NCI-H2081 treated with DMSO at 0.1 percent for 48 hours (cell line): ENCODE results near the gene CFAP46.
"Not testable (repeated sequence)": the region's sequence is repeated elsewhere in the genome, so short reads cannot be mapped to it uniquely, and the experiment has no call there.

Source experiments
- DNase-seq: peaks from one replicate; lab custom pipeline; 2025; lab: John Stamatoyannopoulos, UW

The CFAP46 gene

DNA sequence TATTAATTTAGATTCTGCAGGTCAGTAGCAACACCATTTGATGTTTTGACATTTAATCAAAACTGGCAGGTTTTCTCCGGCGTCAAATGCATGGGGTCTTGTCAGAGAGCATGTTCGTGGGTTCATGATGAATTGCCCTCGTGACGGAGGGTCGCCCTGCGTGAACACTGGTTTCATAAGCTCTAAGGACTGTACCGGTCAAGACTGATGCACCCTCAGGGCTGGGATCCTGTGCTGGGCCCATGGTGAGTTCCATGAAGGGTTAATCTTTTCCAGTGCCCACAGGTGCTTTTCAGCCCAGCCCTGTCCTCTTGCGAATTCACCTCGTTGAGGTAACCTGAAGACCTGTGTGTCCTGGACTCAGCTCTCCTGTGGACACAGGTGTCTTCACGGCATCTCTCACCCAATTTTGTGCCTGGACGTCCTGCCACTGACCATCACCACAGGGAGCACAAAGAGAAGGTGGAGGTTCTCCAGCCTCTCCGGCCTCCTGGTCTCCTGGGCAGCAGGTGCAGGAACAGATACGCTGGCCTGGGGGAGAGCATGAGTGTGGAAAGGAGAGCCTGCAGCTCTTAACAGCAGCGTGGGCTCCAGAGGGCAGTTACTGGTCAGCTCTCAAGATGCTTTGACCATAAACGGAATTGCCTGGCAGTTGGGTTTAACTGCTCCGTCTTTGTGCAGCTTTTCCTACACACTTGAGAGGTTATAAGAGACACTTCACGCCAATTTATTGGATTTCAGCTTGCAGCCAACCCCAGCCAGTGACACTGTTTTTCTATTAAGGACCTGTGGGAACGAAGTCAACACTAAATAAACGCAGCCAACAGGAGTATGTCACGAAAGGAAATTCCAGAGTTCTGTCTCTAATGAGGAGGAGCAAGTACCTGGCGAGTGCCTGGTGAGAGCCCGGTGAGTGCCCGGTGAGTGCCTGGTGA, 37.4 kb upstream of the CFAP46 start:
- DNase-seq: no peak

DNA sequence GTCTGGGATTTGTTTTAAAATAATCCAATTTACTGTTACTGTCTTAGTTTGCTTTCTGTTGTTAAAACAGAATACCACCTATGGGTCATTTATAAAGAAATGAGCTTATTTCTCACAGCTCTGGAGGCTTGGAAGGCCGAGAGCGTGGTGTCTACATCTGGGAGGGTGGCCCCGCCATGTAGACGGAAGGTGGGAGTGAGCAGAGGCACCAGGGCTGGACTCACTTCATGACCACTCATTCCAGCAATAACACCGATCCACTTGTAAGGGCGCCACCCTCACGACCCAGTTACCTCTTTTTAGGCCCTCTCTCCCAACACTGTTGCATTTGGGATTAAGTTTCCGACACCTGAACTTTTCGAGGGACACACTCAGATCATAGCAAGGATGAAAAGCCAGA, 36.2 kb upstream of the CFAP46 start:
- DNase-seq: no peak

DNA sequence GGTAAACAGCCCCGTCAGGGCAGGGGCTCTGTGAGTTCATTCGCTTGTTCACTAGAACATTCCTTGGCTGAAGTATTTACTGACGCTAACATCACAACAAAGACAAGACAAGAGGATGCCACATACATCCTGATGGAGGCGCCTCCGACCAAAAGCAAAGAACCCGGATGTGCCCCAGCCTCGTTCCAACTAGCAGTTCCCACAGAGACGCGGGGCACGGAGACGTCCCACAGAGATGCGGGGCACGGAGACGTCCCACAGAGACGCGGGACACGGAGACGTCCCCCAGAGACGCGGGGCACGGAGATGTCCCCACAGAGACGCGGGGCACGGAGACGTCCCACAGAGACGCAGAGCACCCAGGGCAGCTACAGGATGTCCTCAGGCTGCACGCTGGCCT, 35.4 kb upstream of the CFAP46 start:
- no peak for DNase-seq

DNA sequence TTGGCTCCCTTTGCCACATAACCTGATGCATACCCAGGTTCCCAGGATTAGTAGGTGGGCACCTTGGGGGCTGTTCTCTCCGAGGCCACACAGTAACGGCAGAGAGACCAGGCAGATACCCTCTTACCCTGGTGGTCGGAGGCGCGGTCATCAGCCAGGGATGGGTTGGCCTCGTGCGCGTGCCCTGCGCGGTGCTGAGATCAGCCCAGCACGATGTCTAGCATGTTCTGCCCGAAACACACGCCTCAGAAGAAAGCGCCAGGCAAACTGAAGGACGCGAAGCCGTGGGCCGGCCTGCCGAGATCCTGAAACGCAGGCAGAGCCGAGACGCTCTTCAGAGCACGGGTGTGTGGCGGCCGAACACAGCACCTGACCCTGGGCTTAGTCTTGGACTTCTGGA, 34.7 kb upstream of the CFAP46 start:
- no peak for DNase-seq

DNA sequence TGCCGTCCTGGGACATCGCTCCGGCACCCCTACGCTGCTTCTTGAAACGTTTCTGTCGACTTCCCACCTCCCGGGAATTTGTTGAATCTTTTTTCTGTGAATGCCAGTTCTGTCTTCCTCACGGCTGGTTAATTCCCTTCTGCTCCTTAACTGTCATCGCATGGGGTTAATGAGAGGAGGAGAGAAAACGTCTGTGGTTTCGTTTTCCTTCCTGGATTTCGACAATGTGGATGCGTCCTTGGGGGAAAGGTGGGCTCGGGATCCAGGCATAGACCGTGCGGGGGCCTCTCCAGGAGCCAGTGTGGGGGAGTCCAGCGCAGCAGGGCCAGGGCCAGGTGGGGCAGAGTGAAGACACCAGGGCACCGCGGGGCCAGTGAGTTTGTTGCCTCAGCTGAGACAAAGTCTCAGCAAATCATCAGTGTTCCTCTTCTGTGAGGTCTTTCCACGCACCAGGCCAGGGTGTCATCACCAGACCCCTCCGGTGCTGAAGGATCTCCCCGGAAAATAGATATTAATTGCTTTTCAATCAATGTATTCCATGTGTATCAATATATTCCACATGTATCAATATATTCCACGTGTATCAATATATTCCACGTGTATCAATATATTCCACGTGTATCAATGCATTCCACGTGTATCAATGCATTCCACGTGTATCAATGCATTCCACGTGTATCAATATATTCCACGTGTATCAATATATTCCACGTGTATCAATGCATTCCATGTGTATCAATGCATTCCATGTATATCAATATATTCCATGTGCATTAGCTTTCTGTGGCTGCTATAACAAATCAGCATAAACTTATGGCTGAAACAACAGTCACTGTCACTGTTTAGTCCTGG, 33.7 kb upstream of the CFAP46 start:
- no peak for DNase-seq

DNA sequence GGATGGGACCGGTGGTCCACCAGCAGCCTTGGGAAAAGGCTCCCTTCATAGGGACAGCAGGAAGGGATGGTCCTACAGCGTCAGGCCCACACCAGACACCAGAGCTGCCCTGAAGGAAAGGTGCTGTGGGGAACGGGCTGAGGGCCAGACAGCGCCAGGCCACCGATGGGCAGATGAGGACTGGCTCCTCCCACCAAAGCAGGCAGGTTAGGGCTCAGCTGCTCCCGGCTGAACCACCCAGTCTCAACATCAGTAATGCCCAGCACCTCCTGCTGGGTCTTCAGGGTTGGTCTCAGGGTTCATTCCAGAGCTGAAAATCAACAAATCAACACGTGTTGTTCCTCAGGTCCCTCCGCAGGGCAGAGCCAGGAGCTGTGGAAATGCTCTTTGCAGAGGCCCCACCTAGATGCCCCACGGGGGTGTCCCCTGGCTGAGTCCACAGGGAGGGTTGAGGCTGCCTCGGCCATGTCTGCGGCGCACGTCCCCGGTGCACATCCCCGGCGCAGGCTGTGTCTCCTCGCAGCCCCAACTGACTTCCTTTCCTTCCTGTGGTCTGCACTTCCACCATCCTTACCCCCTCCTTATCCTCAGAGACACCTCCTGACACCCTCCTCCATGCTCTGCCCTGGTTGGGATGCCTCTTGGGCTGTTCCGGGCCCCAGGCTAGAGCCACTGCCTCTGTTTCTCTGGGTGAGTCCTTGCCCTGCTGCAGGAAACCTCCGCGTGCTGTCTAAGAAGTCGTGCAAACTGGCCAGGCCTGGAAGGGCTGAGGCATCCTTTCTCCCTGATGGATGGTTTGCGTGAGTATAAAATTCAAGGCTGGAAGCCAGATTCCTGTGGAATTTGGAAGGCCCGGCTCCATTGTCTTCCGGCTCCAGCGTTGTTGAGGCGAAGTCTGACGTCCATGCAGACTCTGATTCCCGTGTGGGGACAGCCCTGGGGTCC, 32.8 kb upstream of the CFAP46 start:
- no peak for DNase-seq

DNA sequence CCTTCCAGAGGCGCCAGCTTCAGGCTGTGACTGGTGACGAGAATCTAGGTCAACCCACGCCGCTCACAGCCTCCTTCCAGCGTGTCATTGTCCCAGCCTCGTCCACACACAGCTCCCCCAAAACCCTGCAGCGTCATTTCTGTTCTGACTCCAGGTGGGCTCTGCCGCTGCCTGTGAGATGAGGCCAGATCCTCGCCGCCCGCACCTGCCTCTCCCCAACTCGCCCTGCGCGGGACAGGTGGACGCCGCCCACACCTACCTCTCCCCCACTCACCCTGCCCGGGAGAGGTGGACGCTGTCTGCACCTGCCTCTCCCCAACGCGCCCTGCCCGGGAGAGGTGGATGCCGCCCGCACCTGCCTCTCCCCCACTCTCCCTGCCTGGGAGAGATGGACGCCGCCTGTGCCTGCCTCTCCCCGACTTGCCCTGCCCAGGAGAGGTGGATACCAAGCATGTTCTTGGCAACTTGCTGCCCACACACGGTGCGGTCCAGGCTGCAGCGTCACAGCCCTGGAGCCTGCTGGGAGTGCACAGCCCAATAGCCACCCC, 32.0 kb upstream of the CFAP46 start:
- DNase-seq: no peak

DNA sequence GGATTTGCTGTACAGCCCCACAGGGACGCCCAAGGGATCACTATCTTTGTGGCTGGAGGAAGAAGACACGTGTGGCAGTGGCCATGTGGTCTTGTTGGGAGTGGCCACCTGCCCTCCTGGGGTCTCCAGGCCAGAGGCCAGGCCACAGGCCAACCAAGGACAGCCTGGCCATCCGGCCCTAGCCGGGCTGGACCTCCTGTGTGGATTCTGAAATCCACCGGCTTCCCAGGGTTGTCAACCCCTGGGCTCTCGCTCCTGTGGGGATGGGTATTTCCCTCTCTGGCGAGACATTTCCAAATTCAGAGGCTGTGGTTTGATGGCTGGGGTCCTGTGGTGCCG, 31.5 kb upstream of the CFAP46 start:
- no peak for DNase-seq

DNA sequence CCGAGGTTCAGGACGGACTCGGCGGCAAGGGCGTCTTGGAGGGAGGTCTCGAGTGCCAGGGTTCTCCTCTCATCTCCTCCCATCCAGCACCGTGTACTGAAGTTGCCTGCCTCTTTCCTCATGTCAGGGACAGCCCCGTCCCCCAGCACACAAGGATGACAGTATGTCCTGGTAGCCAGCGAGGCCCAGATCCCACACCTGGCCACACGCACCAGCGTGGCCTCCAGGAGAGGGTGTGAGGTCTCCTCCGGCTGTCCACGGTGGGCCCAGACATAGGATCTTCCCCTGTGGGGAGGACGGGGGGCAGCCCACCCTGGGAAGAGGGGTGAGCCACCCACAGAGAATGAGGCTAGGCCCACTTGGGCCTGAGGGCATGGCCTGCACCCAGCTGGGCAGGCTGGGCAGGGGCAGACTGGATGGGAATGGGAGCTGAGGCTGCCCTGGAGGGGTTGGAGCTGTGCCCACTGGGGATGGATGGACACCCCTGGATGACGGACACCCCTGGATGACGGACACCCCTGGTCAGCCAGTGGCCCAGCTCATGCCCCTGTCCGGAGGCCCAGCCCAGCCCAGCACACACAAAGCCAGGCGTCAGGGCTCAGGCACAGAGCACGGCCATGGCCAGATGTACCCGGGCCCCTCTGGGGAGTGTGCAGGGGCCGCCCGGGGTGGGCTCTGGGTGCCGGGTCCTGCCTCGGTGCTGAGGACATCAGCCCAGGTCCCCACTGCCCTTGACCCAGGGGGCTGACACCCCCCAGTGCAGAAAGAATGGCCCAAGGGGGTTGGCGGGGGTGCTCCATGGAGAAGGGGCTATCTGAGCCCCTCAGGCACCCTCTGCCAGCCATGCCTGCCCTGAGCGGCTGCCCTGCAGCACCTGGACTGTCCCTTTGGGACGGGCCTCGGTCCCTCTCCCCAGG, 30.9 kb upstream of the CFAP46 start:
- no peak for DNase-seq

DNA sequence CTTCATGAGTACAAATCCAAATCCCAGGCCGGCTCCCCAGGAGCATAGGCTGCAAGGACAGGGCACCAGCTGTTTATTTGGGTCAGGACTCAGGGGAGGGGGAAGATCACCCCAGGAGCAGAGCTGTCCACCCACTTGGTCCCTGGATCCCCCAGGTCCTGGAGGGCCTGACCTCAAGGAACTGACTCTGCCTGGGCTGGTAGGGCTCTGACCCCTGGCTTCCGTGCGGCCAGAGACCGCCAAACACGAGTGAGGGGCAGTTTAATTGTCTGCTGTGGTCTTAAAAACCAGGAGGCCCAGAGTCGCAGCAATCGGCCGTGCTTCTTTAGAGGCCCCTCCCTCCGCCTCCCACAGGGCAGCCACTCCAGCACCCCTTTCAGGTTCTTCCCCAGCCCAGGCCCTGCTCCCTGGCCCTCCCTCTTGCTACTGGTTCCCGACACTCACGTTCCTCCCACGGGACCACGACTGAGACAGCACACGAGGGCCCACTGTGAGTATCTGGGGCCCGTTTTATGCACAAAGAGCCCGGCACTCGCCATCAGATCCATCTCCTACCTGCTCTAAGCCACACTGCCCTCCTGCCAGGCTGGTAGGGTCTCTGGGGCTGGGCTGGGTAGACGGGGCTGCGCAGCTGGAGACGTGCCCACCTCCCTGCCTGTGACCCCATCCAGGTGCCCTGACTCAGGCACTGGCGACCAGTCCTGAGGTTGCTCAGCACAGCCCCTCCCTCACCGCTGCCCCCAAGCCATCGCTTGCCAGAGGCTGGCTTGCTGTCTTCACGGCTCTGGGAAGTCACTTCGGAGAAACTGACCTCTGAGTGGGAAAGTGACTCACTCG, 30.0 kb upstream of the CFAP46 start:
- DNase-seq: no peak

DNA sequence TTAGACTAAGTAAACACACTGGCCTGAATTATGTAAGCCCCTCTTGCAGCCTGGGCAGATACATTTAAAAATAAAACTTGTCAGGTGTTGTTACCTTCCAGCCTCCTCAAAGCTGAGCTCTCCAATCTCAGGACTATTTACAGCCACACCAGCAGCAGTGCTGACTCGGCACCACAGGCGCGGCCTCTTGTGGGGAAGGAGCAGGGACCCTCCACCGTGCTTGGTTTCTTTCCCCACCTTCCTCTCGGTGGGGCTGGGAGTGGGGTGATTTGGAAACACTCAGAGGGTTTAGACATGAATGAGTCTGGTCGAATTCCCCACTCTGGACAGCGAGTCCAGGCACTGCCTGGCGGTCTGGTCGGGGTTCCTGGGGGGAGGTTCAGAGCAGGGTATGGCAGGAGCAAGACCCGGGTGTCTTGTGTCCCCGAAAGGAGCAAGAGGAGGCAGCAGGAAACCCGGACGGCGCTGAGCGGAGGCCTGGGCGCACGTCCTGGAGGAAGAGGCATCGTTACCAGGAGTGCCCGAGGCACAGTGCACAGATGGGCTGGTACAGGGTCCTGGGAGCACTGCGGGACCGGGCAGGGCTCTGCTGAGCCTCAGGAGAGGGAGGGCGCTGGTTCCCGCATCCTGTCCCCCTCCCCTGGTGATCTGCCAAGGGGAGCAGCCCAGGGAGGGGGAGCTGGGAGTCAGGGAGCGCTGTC, 29.2 kb upstream of the CFAP46 start:
- DNase-seq: no peak

DNA sequence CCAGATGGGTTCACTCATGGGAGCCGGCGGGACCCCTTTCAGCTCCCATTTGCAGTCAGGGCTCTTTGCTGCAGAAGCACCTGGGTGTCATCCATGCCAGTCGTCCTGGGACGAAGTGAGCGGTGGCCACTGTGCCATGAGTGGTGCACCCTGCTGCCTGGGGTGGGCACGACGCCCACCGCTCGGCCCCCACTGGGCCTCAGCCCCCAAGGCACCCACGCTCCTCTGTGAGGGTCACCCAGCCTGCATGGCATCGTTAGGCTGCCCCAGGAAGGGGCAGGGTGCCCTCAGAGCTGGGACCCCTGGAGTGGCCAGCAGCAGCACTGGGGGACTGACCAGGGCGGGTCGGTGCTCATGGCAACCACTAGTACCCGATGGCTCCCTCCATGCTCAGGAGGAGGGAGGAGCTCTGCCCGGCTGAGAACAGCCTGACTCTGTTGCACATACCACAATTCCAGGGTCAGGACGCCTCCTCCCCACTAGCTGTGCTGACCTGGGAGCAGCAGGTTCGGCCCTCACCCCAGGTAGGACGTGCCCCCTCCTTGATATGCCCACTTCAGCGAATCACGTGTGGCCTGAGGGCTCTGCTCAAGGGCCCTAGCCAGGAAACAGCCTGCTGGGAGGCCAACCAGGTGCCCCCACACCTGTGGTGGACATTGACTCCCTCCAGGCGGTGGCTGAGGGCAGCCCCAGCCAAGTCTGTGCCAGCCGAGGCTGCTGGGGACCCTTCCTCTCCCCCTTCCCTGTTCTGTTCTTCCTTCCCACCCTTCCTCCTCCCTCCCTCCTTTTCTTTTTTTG, 28.5 kb upstream of the CFAP46 start:
- no peak for DNase-seq

DNA sequence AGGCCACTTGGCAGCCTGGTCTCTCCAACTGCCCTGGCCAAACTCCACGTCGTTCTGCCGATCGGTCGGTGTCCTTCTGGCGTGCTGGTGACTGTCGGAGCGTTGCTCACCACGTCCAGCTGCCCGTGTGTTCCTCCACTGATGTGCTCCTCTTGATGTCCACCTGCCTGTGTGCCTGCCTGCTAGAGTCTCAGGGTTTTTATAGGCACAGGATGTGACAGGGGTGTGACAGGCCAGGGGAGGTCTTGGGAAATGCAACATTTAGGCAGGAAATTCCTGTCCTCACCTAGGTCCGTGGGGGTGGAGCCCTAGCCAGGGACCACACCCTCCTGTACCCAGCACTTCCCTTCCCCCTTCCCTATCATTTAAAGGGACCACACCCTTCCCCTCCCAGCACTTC, 25.2 kb upstream of the CFAP46 start:
- DNase-seq: no peak

DNA sequence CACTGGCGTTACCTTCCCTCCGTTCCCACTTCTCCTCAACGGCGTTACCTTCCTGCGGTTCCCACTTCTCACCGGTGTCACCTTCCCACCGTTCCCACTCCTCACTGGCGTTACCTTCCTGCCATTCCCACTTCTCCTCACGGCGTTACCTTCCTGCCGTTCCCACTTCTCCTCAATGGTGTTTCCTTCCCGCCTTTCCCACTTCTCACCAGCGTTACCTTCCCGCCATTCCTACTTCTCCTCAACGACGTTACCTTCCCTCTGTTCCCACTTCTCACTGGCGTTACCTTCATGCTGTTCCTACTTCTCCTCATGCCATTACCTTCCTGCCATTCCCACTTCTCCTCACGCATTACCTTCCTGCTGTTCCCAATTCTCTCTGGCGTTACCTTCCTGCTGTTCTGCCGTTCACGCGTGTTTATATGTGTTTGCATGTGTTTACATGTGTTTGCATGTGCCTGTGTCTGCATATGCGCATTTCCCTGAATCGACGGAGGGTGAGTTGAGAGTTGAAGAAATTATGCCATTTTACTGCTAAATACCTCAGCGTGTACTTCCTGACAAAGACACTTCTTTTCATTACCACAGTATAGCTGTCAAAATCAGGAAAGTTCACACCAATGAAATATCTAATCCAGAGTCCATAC, 23.2 kb upstream of the CFAP46 start:
- no peak for DNase-seq

DNA sequence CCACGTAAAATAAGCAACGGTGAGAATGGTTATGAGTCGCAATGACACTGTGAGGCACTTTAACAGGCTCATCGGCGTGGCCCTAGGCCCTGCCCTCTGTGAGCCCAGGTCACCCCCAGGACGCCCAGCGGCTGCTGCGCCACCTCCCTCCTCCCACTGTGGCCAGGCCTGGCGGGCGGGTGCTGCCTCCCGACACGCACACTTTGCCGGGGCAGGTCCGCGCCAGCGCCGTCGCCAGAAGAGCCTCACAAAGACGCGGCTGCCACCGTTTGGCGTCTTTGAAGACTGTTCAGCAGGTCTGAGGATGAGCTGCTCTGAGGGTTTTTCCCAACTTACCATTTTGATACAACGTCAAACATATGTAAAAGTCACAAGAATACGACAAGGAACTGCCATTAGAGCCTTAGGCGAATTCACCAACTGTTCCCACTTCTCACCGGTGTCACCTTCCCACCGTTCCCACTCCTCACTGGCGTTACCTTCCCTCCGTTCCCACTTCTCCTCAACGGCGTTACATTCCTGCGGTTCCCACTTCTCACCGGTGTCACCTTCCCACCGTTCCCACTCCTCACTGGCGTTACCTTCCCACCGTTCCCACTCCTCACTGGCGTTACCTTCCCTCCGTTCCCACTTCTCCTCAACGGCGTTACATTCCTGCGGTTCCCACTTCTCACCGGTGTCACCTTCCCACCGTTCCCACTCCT, 22.5 kb upstream of the CFAP46 start:
- DNase-seq: not testable (repeated sequence)

DNA sequence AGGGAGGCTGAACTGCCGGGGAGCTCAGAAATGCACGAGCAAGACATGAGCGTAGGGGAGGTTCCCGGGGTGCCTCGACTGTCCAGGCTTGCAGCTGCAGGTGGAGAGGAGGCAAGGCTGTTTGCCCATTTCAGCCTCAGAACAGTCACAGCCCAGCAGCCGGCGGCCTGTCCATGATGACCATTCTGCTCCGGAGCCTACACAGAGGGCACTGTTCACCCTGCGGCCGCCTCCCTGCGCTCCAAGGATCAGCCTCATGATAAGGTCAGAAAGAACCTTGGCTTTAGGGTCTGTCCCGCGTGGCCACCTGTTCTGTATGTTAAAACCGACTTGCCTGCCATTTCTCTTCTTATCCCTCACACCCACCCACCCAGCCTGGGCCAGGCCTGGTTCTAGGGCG, 21.9 kb upstream of the CFAP46 start:
- DNase-seq: no peak

DNA sequence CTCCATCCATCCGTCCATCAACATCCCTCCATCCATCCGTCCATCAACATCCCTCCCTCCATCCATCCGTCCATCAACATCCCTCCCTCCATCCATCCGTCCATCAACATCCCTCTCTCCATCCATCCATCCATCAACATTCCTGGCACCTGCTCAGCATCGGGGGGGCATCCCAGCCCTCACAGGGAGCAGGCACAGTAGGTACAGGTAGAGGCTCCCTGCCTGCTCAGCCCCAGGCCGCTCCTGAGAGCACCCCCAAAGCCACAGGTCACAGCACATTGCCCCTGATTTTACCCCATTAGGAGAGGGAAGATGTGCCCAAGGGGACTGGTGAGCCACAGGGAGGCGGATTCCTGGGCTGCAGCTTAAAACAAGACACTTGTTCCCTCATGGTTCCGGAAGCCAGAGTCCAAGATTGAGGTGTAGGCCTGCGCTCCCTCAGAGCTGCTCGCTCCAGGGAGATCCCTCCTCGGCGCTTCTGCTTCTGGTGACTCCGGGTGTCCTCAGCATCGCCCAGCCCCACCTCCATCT, 21.1 kb upstream of the CFAP46 start:
- DNase-seq: no peak
